HG03521 (cell line): ENCODE measurements around the gene IFT88.

ENCODE experiments used
- ATAC-seq: cut with Tn5 transposase; IDR thresholded peaks from one replicate; pipeline ENCODE4 v1.9.1; 2021; ENCODE audit warnings: mild to moderate bottlenecking, moderate library complexity; ENCODE audit not compliant: unreplicated experiment

IFT88 gene

GRCh38 chr13:20566898-20567874 lies at the start of gene IFT88:
Gene IFT88 (plus strand): TSS chr13:20567157. CDS start chr13:20574386, 7,229 bp downstream.
- peak; percentile 86 for ATAC-seq

GRCh38 chr13:20518660-20519100 lies 48.3 kb upstream of the IFT88 start:
- ATAC-seq, result no peak

- ATAC-seq, result no peak
Observed at GRCh38 chr13:20519875-20520274, 47.1 kb upstream of the IFT88 start.

GRCh38 chr13:20521364-20522115 lies 45.4 kb upstream of the IFT88 start:
- ATAC-seq, result no peak

GRCh38 chr13:20525144-20525600 lies 41.8 kb upstream of the IFT88 start:
- no peak for ATAC-seq

GRCh38 chr13:20525601-20526544 lies 41.1 kb upstream of the IFT88 start, which contains the start of gene CRYL1:
Gene CRYL1 (minus strand): TSS chr13:20525857. CDS start chr13:20525794, 63 bp downstream.
- peak; percentile 82 for ATAC-seq

DNA sequence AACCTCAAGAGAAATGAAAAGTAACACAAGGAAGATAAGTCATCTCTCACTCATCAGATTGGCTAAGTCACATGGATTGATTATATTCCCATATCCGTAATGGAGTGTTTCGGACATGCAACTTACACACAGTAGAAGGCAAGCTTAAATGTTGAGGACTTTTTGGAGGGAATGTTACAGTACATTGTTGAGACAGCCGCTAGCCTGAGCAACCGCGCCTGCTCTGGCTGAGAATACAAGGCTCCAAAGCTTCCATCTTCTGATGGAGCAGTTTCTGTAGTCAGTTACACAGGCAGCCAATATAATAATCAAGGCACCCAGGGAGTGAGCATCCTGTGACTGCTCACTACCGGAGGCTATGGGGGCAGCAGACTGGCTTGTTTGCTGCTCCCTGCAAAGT lies 40.3 kb upstream of the IFT88 start:
- ATAC-seq, result no peak

DNA sequence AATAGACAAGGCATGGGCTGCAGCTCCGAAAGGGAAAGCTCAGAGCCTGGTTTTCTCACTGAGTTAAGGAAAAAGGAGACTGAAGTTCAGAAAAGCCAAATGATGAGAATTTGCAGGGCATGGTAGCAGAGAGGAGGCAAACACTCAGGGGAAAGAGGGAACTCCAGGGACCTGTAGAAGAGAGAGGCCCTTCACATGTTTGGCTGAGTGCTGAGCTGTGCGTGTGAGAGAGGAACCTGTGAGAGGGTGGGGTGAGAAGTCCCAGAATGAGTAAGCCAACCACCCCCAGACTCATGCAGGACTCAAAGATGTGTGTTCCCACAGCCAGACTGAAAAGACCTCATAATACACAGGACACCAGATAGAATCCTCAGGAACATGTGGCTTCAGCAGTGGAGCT lies 38.5 kb upstream of the IFT88 start:
- no peak for ATAC-seq

- no peak for ATAC-seq
Observed at GRCh38 chr13:20534038-20534608, 32.8 kb upstream of the IFT88 start.

DNA sequence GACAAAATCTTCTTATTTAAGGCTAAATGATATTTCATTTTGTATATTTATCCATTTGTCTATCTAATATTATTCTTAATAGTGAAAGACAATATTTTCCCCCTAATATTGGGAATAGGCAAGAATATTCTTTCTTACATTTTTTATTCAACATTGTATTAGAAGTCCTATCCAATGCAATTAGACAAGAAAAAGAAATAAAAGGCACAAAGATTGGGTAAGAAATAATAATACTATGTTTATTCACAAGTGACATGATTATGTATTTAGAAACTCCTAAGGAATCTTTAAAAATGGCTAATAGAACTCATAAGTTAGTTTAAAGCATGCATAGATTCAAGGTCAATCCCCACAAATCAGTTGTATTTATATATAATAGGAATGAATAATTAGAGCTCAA lies 30.0 kb upstream of the IFT88 start:
- no peak for ATAC-seq

DNA sequence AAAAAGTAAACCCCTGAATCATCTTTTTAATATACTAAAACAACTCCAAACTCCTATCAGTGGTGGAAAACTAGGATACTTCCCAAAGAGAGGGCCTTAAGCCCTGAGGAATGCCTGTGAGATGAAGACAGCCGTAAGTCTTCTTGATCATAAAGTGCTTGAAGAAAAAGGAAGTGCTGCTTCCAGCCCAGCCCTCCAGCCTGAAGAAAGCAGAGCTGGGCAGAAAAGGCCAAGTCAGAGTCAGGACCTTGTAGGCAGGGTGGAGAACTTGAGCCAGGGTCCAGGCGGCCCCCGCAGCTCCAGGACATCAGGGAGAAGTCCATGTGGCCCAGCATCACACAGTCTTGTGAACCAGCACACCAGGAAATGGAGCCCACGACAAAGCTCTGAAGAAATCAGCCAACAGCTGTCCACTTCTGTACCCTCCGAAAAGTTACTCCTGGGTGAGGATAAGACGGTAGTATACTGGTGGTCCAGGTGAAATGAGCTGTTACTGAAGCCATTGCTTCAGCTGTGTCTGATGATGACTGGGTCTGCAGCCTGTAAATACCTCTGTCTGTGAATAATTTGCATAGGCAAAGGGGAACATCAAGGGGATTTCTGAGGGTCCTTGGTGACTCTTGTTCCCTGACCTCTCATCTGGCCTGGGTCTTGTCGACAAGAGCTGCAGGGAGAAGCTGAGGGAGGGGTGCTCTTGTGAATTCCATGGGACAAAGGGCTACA lies 22.6 kb upstream of the IFT88 start:
- no peak for ATAC-seq

- no peak for ATAC-seq
Observed at GRCh38 chr13:20546556-20546955, 20.4 kb upstream of the IFT88 start.

GRCh38 chr13:20547479-20547908 lies 19.5 kb upstream of the IFT88 start:
- no peak for ATAC-seq

DNA sequence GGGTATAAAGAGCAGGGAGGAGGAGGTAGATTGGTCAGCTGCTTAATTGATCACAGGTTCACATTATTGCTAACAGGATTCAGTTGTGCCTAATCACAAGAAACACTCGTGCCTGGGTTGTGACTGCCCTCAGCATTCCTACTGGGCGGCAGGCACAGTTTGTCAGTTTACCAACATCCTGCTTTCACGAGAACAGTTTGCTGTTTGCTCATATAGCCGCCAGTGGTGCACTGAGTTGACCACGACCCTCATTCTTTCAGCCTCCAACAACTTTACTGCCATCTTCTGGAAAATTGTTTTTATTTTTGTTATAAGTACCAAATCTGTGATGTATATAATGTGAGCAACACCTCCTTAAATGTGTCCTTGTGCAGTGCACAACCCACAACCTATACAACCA lies 16.2 kb upstream of the IFT88 start:
- no peak for ATAC-seq

DNA sequence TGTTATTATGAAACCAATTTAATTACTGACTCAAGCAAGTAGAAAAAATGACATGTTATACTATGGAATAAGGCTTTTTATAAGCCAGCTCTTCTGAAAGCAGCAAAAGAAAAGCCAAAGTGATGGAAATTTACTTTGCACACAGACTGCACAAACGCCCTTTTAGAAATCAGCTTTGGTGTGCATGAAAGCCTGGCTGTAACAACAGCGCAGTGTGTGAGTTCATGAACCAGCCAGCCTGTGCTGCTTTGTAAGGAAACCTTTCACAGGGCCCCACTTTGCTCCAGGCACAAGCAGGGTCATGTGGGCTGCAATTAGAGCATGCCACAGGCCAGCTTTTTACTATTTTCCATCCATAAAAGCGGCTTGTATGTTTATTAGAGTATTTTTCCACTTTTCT lies 13.6 kb upstream of the IFT88 start:
- no peak for ATAC-seq

GRCh38 chr13:20558982-20559381 lies 8.0 kb upstream of the IFT88 start:
- no peak for ATAC-seq

GRCh38 chr13:20559659-20560356 lies 7.1 kb upstream of the IFT88 start:
- ATAC-seq, result no peak

GRCh38 chr13:20561741-20562140 lies 5.2 kb upstream of the IFT88 start:
- no peak for ATAC-seq
